Esophagus muscularis mucosa (tissue), 4 donors: ENCODE measurements around the gene SNAPC5. TPM values are rescaled to one million over a fixed set of nuclear protein-coding genes. Genes with fewer than 3 reads are reported as not detected.

ENCODE experiments used
- DNase-seq: peaks from one replicate; pipeline ENCODE4 v3.0.0-alpha.2; 2017; ENCODE audit errors: extremely low spot score
- H3K27ac ChIP-seq, 4 donors: fragments of 200-600 bp; sonication (generic); replicated peaks in 1 of 4; 1 replicate in 3 of 4; 2 replicates in 1 of 4; pipeline ENCODE4 v1.5.1; 2016 to 2019; ENCODE audit warnings: mild to moderate bottlenecking in 1 of 4
- H3K27me3 ChIP-seq, 4 donors: fragments of 200-600 bp; sonication (generic); one replicate each; pipeline versions ENCODE4 v1.5.1 to v1.6.0; 2016 to 2019
- H3K36me3 ChIP-seq, 4 donors: fragments of 200-600 bp; sonication (generic); one replicate each; pipeline ENCODE4 v1.5.1; 2016 to 2019
- H3K4me1 ChIP-seq, 4 donors: fragments of 200-600 bp; sonication (generic); one replicate each; pipeline ENCODE4 v1.5.1; 2016 to 2019
- H3K4me3 ChIP-seq, 4 donors: fragments of 200-600 bp; sonication (generic); 1 replicate in 2 of 4; 2 replicates in 2 of 4; pipeline ENCODE4 v1.5.1; 2016 to 2019; ENCODE audit warnings: mild to moderate bottlenecking in 4 of 4, moderate library complexity in 1 of 4
- H3K9me3 ChIP-seq, 4 donors: fragments of 200-600 bp; sonication (generic); 1 replicate in 3 of 4; 2 replicates in 1 of 4; pipeline ENCODE4 v1.5.1; 2016 to 2019
- POLR2A ChIP-seq: fragments of 450-650 bp; IDR thresholded peaks from one replicate; pipeline ENCODE4 v1.6.1; 2017; ENCODE audit warnings: antibody characterized with exemption, moderate library complexity, mild to moderate bottlenecking, low read depth
- POLR2AphosphoS5 ChIP-seq, 2 donors: sonication (generic); formaldehyde crosslinking; IDR thresholded peaks; one replicate each; pipeline ENCODE4 v1.6.1; 2017; ENCODE audit warnings: antibody characterized with exemption in 2 of 2
- WGBS: methylation state at CpG from one replicate; pipeline ENCODE4 v1.1.5; 2018; 5-methylcytosine and 5-hydroxymethylcytosine counted together
- intact Hi-C: fragments of 100-400 bp; cut with DNase I; formaldehyde crosslinking; loops from one replicate; pipeline ENCODE4 v1.15.1; 2023
- small RNA-seq, 3 donors: library from RNA; depleted of rRNA; stranded (forward); fragments of <200 nt; gene quantifications; one replicate each; pipeline ENCODE3, GENCODE V24; 2016
- total RNA-seq, 4 donors: library from RNA; depleted of rRNA; stranded (reverse); fragments of >200 nt; gene quantifications; one replicate each; pipeline versions ENCODE4 v1.1.0 to v1.2.1, GENCODE V29; 2016
- TF ChIP-seq, protein P1 (sequence below), 3 experiments: fragments of 200-600 bp in 2 of 3; fragments of 450-650 bp in 1 of 3; sonication (generic) in 2 of 3; IDR thresholded peaks; one replicate each; pipeline ENCODE4 v1.5.1; 2017 to 2019; ENCODE audit warnings: antibody characterized with exemption in 3 of 3, mild to moderate bottlenecking in 2 of 3, moderate library complexity in 1 of 3

The SNAPC5 gene
- total RNA-seq, 4 donors from 2014 or later, result 23.3 to 44.9 (median 34.7) TPM

DNA sequence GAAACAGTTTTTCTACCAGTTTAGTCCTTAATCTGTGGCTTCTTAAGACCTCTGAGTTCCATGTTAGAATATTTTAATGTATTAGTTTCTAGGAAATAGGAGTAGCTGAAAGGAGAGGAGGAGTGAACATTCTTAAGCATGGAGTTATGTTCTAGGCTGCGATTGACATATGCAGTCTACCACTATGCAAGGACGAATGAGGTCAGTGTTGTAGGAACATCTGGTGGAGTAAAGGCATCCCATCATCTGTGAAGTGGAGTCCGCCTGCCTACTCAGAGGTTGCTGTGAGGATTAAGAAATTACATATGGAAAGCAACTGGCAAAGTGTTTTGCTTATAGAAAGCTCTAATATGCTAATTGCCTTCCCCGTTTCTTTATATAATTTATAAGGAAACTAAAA is 45.1 kb downstream of the SNAPC5 start:
- TF ChIP-seq, protein P1, sequence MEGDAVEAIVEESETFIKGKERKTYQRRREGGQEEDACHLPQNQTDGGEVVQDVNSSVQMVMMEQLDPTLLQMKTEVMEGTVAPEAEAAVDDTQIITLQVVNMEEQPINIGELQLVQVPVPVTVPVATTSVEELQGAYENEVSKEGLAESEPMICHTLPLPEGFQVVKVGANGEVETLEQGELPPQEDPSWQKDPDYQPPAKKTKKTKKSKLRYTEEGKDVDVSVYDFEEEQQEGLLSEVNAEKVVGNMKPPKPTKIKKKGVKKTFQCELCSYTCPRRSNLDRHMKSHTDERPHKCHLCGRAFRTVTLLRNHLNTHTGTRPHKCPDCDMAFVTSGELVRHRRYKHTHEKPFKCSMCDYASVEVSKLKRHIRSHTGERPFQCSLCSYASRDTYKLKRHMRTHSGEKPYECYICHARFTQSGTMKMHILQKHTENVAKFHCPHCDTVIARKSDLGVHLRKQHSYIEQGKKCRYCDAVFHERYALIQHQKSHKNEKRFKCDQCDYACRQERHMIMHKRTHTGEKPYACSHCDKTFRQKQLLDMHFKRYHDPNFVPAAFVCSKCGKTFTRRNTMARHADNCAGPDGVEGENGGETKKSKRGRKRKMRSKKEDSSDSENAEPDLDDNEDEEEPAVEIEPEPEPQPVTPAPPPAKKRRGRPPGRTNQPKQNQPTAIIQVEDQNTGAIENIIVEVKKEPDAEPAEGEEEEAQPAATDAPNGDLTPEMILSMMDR (IDR thresholded peaks at IDR 0.05), result no peak
- TF ChIP-seq POLR2A (no peak), POLR2AphosphoS5 (IDR thresholded peaks at IDR 0.05) (no peak)
- intact Hi-C loops, result no loop called here
- Histone ChIP-seq H3K4me3 (no peak overlapping the region), H3K27me3 (no peaks in the 10 kb centered on the region), H3K4me1 (peaks cover 0 to 3% (median 0%) of the 10 kb centered on the region in 4 donors), H3K36me3 (peaks cover 0 to 22% (median 3%) of the 10 kb centered on the region in 4 donors), H3K9me3 (no peaks in the 10 kb centered on the region), H3K27ac (no peak overlapping the region)
- no peak for DNase-seq
- WGBS, result 90% methylated on average over 4 of the region's 4 CpGs

Small RNA genes lying within 50 kb of the gene (small RNA-seq; reads per million reads assigned to genes)
- gene MIR4512 (0 to 0.25 (median 0) reads per million in 3 donors), gene RF01159 (0 reads per million in 3 donors), gene SNORD16 (0 reads per million in 3 donors), gene SNORD18A (0 reads per million in 3 donors), gene SNORD18B (0 reads per million in 3 donors), gene SNORD18C (0 reads per million in 3 donors)

Other genes starting within 250 kb of the SNAPC5 start
- gene MEGF11, start 244.0 kb downstream of the SNAPC5 start, total RNA-seq, result under 1 TPM in 2 of 4 donors, not detected in 2; 0.23 to 0.33 TPM
- 10 to 100 TPM; 33.3 to 47.9 (median 34.8) TPM for gene DIS3L, start 204.2 kb downstream of the SNAPC5 start, total RNA-seq
- 1 to 10 TPM; 2.9 to 5.3 (median 3.8) TPM for gene TIPIN, start 141.1 kb downstream of the SNAPC5 start, total RNA-seq
- gene MAP2K1, start 110.8 kb downstream of the SNAPC5 start, total RNA-seq, result 10 to 100 TPM; 29.5 to 37.6 (median 35.9) TPM
- 1,000 to 10,000 TPM; 2,782 to 4,577 (median 3,551) TPM for gene RPL4, start 7.1 kb upstream of the SNAPC5 start, total RNA-seq
- 1 to 10 TPM; 2.1 to 3.3 (median 2.4) TPM for gene ZWILCH, start 7.6 kb upstream of the SNAPC5 start, total RNA-seq
- not detected for gene LCTL, start 68.2 kb upstream of the SNAPC5 start, total RNA-seq
- 10 to 100 TPM in 3 of 4 donors, 1 to 10 TPM in 1; 9.4 to 18.9 (median 14.3) TPM for gene SMAD6, start 204.5 kb upstream of the SNAPC5 start, total RNA-seq